ENCODE results near the gene GRM7.

DNA sequence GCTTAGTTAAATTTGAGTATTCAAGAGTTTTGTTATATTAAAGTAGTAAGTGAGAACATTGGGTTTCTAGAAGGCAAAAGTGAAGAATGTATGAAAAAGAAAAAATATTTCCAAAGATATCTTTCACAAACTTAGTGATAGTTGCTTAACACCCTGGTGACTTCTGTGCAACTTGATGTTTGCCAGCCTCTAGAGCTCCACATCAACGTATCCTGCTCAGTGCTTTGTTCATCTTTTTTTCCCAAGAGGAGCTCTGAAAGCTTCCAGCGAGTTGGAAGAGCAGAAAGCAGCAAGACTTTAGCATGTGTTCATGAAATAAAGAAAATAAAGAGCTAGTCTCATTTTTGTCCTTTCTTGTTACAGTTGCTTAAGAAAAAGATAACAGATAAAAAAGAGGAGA lies 225.5 kb downstream of the GRM7 start:
- no peak for TF ChIP-seq POLR2AphosphoS5 (IDR thresholded peaks at IDR 0.05)
- TF ChIP-seq POLR2A (IDR thresholded peaks at IDR 0.05), result no peak
- no peak for TF ChIP-seq CTCF (IDR thresholded peaks at IDR 0.05)
